GM23338 (cell line): Measurements from ENCODE around the gene ACAD10.

ENCODE experiments used
- CREB1 ChIP-seq: fragments of 250-450 bp; sonication (Bioruptor Pico); IDR thresholded peaks from 2 replicates; pipeline ENCODE4 v1.5.0; 2020; ENCODE audit warnings: low read depth, mild to moderate bottlenecking, moderate library complexity
- CTCF ChIP-seq, 2 experiments: fragments of 200-600 bp in 1 of 2; sonication (generic) in 1 of 2; conservative IDR thresholded peaks; 2 replicates each; pipeline versions ENCODE4 v1.5.1 to v1.6.1; 2016 to 2017; ENCODE audit warnings: antibody characterized with exemption in 2 of 2, low read depth in 2 of 2, mild to moderate bottlenecking in 2 of 2, moderate library complexity in 1 of 2
- EZH2 ChIP-seq: fragments of 200-600 bp; sonication (generic); IDR thresholded peaks from one replicate; pipeline ENCODE4 v1.8.0; 2017; ENCODE audit warnings: antibody characterized with exemption, mild to moderate bottlenecking, low read depth; ENCODE audit not compliant: unreplicated experiment
- EZH2phosphoT487 ChIP-seq: fragments of 200-600 bp; sonication (generic); IDR thresholded peaks from one replicate; pipeline ENCODE4 v1.8.1; 2018; ENCODE audit warnings: antibody characterized with exemption; ENCODE audit not compliant: unreplicated experiment
- JUNB ChIP-seq: IDR thresholded peaks from one replicate; pipeline ENCODE4 v1.6.1; 2016; ENCODE audit warnings: antibody characterized with exemption; ENCODE audit not compliant: unreplicated experiment
- POLR2AphosphoS5 ChIP-seq: IDR thresholded peaks from 2 replicates; pipeline ENCODE4 v1.6.1; 2016; ENCODE audit warnings: antibody characterized with exemption, low read depth
- REST ChIP-seq: IDR thresholded peaks from one replicate; pipeline ENCODE4 v1.6.1; 2018; ENCODE audit warnings: antibody characterized with exemption; ENCODE audit not compliant: unreplicated experiment
- STAT1 ChIP-seq: IDR thresholded peaks from one replicate; pipeline ENCODE4 v1.6.1; 2016; ENCODE audit warnings: antibody characterized with exemption; ENCODE audit not compliant: unreplicated experiment
- ZNF114 ChIP-seq: fragments of 250-450 bp; sonication (Bioruptor Pico); IDR thresholded peaks from 2 replicates; pipeline ENCODE4 v1.5.0; 2020; ENCODE audit warnings: mild to moderate bottlenecking, moderate library complexity

GRCh38 chr12:111677186-111677585 is 8.7 kb upstream of the ACAD10 start:
- TF ChIP-seq CTCF (conservative IDR thresholded peaks at IDR 0.05; ENCODE audit: low read depth in 2 of 2) (no peak), POLR2AphosphoS5 (no peak), ZNF114 (CRISPR knock-in tag) (no peak), JUNB (no peak), EZH2phosphoT487 (no peak), EZH2 (no peak), CREB1 (CRISPR knock-in tag) (no peak), REST (no peak), STAT1 (no peak)
